ENCODE results near the gene TTC13.

- TF ChIP-seq ZBTB33 (IDR thresholded peaks at IDR 0.05; ENCODE audit: borderline replicate concordance, low read depth) (no peak), PBX3 (IDR thresholded peaks at IDR 0.05) (no peak), RXRA (IDR thresholded peaks at IDR 0.05; ENCODE audit: borderline replicate concordance, low read depth) (no peak), CTCF (IDR thresholded peaks at IDR 0.05) (no peak), MAX (IDR thresholded peaks at IDR 0.05; ENCODE audit: low read depth) (no peak), RAD21 (IDR thresholded peaks at IDR 0.05; ENCODE audit: low read length) (no peak), CHD2 (IDR thresholded peaks at IDR 0.05; ENCODE audit: low read length, partially characterized antibody) (no peak), EP300 (IDR thresholded peaks at IDR 0.05; ENCODE audit: borderline replicate concordance in 1 of 2, low read depth in 1 of 2, low read length in 1 of 2) (no peak), GATA2 (CRISPR knock-in tag; IDR thresholded peaks at IDR 0.05) (no peak), NFIC (IDR thresholded peaks at IDR 0.05; ENCODE audit: borderline replicate concordance) (no peak), POLR2AphosphoS5 (IDR thresholded peaks at IDR 0.05; ENCODE audit: low read depth, low read length) (no peak), TAF1 (IDR thresholded peaks at IDR 0.05; ENCODE audit: borderline replicate concordance, low read depth, low read length) (no peak), MXI1 (IDR thresholded peaks at IDR 0.05; ENCODE audit: low read depth, low read length) (no peak), REST (IDR thresholded peaks at IDR 0.05; ENCODE audit: low read depth, low read length) (no peak)
Observed at GRCh38 chr1:230870916-230871315, 107.7 kb downstream of the TTC13 start.

Data from SK-N-SH (cell line).